ENCODE data around the gene PPIL6.
A peak's percentile ranks its signal among the peaks of the same experiment; 100 is the strongest.

PPIL6 gene

DNA sequence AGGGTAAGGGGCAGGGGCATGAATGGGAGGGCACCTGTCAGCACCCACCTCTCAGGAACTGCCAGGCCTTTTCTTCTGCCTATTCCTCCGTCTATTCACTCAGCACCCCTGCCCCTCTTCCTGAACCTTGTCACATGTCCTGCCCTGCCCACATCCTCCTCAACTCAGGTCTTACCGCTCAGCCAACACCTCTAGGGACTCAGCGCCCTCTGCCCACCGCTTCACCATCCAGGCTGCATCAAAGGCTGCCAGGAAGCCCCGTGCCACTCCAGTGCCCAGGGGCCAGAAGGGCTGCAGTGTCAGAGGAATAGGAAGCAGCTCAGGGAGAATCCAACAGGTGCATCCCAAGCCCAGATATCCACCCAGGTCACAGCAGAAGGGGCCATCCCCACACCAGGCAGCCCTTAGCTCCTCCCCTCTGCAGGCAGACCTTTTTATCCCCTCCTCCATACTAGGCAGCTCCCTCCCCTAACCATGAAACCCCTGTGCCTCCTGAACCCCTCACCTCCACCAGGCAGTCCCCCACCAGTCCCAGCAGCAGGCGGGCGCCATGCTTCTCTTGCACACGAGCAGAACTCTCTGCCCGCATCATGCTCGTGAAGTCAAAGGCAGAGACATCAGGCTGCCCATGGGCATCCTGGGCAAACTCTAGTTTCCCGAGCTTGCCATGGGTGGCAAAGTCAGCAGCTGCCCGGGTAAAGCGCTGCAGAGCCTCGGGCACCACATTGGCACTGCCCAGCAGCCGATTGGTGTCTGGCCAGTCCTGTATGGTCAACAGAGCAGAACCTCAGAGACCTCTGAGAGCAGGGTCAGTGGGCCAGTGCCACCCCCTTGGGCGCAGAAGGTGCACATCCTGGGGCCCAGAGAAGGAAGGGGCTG is 9.6 kb upstream of the PPIL6 start:
- DNase-seq (ENCODE audit: low read depth in 3 of 3, low spot score in 1 of 3) = no peak

DNA sequence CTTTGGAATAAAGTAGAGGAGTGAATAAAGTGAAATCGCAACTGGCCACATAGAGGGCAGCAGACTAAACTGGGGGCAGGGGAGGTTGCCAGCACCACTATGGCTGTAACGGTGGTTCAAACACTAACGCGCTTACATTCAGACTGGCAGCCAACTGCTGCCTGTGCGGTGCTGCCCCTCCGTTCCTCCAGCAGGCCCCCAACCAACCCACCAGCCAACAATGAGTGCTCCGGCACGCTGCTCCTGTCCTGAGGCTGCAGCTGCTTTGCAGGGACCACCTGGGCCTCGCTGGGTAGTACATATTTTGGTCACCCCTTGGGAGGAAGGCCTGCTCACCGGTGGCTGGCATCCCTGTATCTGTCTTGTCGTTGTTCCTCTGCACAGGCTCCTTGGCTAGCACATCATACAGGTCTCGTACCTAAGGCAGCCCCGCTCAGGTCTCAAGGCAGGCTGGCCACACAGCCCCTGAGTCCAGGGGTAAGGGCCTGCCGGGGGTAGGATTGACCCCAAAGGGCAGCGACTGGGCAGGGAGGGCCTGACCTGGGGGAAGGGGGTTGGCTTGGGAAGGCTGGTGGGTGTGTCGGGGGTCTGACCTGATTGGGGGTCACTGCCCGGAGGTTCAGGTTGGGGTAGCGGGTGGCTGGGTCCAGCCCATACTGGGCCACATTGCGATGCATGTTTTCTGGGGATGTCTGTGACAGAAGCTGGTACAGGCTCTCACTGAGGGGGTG is 8.8 kb upstream of the PPIL6 start:
- no peak for DNase-seq (ENCODE audit: low read depth in 3 of 3, low spot score in 1 of 3)

DNA sequence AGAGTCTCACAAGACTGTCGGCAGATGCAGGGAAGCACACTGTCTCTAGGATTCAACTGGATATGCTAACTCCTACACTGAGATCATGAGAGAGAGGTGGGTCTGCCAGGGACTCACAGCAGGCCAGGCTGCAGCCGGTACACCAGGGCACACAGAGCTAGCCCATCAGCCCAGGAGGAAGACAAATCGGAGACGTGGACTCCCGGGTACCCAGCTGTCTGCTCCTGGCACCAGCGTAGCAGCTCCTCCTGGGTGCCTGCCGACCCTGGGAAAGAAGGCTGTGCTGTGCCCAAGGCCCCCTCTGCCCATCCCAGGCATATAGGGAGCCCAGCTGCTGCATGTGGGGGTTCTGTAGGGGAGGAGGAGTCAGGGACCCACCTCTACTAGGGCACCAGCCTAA is 8.2 kb upstream of the PPIL6 start:
- DNase-seq (ENCODE audit: low read depth in 3 of 3, low spot score in 1 of 3) = no peak

DNA sequence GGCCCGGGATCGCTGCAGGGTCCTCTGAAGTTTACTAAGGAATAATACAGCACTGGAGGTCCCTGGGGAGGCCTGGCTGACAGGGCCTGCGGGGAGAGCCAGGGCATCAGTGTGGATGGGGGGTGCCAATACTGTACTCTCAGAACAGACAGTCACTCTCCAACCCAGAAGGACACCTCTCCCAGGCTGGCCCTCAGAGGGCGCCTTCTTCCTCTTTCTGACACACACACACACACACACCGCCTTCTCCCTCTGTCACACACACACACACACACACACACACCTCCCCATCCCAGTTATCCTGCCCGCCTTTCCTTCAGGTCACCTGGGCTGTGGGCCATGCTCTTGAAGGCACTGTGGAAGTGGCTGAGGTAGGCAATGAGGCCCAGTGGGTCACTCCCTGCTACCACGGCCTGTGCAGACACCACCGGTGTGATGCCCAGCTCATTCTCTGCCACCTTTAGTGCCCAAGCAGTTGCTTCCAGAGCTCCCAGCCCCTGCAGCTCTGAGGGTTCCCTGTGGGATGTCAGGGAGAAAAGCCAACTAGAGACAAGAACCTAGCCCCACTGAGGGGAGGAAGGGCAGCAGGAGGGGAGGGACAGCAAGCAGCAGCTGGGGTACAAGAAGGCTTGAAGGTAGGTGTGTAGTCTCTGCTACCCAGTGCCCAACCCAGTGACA is 7.6 kb upstream of the PPIL6 start:
- no peak for DNase-seq (ENCODE audit: low read depth in 3 of 3, low spot score in 1 of 3)

DNA sequence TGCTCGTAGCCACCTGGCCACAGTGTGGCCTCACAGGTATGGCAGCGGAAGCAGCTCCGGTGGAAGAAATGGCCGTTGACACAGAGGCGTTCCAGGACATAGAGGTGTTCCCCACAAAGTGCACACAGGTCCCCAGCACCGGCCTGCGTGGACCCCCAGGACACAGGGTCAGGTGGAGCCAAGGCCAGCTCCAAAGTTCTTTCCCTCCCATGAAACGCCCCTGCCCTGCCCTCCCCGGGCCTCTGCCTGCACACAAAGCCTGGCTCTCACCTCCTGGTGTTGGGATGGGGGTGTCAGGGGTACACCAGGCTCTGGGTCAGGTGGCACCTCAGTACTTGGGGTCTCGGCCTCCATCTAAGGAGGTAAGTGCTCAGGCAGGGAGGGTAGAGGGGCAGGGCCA is 6.7 kb upstream of the PPIL6 start:
- no peak for DNase-seq (ENCODE audit: low read depth in 3 of 3, low spot score in 1 of 3)

DNA sequence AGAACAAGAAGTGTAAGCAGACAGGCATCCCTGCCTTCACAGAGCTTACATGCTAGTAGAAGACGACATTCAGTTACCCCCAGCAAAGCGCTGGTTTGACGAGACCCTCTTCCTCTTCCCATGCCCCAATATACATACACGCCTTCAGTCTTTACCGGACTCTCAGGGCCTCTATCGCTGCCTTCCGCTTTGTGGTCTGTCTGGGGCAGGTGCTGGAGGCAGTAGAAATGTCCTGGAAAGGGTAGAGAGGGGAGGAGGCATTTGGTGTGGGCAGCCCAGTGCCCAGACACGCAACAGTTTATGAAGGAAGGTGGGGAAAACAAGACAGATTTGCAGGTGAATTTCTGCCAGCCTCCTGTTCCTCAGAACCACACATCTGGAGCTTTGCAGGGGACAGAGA is 6.1 kb upstream of the PPIL6 start:
- DNase-seq (ENCODE audit: low read depth in 3 of 3, low spot score in 1 of 3) = no peak

DNA sequence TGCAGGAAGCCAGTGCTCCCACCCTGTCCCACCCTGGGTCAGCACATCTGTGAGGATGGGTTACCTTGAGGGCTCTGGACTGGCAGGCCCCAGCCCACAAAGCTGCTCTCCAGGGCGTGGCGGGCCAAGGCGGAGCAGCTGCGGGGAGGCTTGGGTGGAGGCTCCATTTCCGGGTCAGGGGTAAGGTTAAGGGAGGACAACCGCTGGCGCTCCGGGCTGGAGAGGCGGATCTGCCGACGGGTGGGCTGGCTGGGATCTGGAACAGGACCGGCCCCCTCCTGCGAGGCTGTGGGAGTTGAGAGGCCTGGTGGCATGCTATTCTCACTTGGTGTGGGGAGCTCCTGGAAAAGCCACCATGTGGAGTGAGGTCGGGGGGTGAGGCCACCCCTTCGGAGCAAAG is 5.6 kb upstream of the PPIL6 start:
- no peak for DNase-seq (ENCODE audit: low read depth in 3 of 3, low spot score in 1 of 3)

DNA sequence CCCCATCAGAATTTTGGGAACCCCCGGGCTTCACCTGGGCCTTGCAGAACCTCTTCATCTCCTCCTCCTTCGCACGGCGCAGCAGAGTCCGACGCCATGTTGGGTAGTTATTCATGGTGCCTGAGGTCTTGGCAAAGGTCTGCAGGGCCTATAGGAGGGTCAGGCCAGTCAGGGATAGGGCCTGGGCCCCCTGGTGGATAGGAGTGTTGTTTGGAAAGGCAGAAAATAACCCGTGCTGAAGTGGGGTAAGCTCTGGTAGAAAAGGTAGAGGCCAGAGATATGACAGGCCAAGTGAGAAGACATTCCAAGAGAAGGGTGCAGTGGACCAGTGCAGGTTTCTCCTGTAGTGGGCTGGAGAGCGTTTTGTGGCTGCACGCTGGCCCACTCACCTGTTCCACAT is 5.0 kb upstream of the PPIL6 start:
- DNase-seq (ENCODE audit: low read depth in 3 of 3, low spot score in 1 of 3) = no peak

DNA sequence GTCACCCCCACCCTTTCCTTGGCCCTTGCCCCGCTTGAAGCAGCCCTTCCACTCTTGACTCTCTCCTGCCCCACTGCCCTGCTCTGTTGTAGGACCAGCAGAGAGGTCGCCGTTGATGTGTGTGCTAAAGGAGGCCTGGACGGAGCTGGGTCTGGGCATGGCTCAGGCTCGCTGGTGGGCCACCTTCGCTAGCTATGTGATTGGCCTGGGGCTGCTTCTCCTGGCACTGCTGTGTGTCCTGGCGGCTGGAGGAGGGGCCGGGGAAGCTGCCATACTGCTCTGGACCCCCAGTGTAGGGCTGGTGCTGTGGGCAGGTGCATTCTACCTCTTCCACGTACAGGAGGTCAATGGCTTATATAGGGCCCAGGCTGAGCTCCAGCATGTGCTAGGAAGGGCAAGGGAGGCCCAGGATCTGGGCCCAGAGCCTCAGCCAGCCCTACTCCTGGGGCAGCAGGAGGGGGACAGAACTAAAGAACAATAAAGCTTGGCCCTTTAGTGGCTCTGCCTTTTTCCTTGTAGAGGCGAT is 3.1 kb upstream of the PPIL6 start:
- DNase-seq (ENCODE audit: low read depth in 3 of 3, low spot score in 1 of 3) = no peak

DNA sequence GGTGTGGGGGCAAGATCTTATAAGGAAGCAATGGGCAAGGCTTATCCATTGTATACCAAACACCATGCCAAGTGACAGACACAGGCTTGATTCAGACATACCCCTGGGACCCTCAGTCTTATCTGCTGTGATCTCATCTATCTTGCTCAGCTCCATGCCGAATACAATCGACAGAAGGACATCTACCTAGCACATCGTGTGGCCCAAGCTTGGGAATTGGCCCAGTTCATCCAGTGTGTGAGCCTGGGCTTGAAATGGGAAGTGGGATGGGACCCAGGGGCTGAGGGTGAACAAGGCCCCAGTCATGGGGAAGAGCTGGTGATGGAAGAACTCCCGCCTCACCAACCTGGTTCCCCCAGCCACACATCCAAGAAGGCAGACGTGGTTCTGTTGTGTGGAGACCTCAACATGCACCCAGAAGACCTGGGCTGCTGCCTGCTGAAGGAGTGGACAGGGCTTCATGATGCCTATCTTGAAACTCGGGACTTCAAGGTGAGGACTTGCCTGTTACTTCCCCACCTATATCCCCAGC is 2.0 kb upstream of the PPIL6 start:
- DNase-seq (ENCODE audit: low read depth in 3 of 3, low spot score in 1 of 3) = no peak

DNA sequence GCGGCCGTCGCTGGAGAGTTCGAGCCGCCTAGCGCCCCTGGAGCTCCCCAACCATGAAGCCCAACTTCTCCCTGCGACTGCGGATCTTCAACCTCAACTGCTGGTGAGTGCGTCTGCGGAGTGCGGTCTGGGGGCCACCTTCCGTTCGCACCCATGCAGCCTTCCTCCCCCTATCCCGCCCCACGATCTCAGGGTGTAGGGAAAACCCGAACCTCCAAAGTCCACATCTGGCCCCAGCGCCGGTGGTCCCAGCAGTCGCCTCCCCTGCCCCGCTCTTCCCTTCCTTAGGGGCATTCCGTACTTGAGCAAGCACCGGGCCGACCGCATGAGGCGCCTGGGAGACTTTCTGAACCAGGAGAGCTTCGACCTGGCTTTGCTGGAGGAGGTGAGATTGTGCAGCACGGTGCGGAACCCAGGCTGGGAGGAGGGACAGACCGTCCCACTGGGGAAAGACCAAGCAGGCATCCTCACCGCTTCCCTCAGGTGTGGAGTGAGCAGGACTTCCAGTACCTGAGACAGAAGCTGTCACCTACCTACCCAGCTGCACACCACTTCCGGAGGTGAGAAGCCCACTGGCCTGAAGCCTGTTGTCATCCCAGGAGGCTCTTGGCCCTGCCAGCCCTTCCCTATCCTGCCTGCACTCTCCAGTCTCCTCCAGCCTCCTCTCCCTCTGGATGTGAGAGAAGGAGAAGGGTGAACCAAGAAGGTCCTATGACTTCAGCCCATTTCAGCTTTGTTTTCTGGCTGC is 815 bp upstream of the PPIL6 start:
- peak in 1 of 3 donors; percentile 29 for DNase-seq (ENCODE audit: low read depth in 3 of 3, low spot score in 1 of 3)

DNA sequence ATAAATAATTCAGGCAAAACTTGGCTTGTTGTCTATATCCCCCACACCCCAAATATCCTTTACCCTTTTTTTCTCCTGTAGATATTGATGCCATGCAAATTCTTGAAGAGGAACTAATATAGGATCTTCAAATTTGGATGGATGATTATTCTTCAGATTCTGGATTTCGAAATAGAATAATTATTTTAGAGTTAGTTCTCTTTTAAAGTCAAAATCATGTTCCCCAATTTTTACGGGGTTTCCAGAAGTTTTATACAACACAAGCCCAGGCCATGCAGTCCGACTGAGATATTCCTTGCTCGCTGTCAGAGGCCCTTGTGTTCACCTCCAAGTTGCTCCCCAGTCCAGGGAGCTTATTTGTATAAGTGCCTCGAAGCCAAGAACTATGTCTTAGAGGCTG is 4.4 kb downstream of the PPIL6 start:
- no peak for DNase-seq (ENCODE audit: low read depth in 3 of 3, low spot score in 1 of 3)

DNA sequence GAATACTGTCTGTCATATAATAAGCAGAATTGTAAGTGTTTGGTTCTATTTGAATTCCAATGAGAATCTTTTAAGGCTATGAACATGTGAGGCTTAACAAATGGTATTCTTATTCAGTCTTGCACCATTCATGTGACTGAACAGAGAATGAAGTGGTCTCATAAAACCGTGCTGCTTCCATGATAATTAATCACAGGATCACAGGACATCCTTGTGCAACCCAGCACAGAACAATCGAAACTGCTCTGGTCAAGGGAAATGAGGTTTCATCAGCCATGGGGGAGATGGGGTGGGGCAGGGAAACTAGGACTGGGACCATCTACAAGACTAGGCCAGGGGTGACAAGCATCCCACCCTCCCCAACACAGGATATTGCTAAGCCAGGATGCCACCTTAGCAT is 6.0 kb downstream of the PPIL6 start:
- DNase-seq (ENCODE audit: low read depth in 3 of 3, low spot score in 1 of 3) = no peak

DNA sequence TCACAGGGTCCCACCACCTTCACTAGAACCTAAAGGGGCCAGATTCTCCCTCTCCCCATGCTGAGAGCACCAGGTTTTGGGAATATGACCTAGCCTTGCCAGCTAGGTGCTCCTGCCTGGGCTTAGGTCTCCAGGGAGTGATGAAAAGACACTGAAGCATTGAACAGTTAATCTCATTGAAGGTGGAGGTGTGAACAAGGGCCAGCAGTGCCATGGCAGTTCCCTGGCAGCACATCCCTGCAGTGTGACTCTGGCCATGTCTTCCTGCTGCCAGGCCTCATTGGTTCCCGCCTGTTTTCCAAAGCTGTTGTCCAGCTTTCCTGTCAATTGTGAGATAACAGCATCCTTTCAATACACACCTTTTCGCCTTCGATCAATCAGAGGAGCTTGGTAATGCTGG is 10.9 kb downstream of the PPIL6 start:
- DNase-seq (ENCODE audit: low read depth in 3 of 3, low spot score in 1 of 3) = no peak

DNA sequence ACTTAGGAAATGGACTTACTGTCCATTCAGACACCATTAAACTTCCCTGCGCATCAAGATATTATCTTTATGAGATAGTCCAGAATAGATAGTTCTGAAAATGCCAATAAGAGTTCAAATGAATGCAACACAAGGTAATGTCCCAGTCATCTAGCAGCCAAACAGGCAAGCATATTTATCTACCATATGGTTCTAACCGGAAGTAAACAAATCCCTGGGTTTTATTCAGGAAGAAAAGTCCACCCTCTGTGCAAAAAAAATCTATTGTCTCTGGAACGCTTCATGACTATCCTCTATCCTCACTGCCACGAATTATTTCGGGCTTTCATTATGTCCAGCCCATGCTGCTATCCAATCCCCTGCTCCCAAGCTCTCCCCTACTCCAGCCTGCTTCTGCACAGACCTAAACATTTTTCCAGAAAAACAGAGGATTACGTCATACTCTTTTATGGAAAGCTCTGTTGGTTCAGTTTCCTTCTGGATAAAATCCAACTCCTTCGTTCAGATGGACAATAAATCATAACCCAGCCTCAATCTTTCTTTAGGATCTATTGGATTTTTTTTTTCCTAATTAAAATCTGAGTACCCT is 11.4 kb downstream of the PPIL6 start:
- DNase-seq (ENCODE audit: low read depth in 3 of 3, low spot score in 1 of 3) = no peak

DNA sequence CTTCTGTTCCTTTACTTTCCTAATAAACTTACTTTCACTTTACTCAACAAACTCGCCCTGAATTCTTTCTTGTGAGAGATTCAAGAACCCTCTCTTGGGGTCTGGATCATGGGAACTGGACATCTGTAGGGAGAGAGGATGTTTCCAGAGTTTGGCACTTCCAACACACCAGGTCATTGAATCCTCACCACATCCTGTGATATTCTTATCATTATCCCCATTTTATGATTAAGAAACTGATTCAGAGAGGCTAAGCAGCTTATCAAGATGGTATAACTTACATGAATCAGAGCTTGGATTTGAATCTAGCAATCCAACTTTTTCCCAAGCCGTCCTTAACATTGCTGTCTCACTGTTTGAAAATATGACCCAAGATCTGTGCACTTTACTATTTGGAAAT is 15.5 kb downstream of the PPIL6 start:
- no peak for DNase-seq (ENCODE audit: low read depth in 3 of 3, low spot score in 1 of 3)

DNA sequence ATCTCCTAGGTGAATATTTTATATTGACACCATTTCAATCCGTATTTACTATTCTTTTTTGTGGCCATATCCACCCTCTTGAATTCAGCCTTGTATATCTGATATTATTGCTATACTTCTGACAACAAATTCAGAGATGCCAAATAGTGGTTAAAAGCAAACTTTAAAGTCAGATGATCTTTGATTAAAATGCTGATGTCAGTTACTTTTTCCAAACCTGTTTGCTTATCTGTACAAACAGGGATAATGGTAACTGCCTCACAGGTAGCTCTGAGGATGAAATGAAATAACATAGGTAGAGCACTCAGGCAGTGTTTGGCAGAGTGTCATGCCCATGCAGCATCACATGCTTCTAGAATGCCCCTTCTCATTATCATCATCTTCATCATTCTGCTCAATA is 19.2 kb downstream of the PPIL6 start:
- DNase-seq (ENCODE audit: low read depth in 3 of 3, low spot score in 1 of 3) = no peak

DNA sequence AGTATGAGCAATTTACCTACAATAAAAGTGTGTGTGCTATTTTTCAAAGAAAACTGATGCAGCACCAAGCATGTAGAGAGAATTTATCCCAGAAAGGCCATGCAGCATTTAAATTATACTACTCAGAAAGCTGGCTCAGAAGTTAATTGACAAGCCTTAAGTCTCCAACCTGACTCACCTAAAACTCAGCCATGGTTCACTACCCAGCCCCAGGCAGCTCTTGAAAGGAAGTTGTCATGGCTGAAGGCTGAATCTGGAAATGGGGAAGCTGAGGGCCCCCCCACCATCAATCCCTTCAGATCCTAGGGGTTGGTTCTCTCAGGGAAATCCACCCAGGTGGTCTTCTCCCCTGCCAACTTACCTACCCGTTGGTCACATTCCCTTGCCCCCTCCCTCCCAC is 19.7 kb downstream of the PPIL6 start:
- no peak for DNase-seq (ENCODE audit: low read depth in 3 of 3, low spot score in 1 of 3)

DNA sequence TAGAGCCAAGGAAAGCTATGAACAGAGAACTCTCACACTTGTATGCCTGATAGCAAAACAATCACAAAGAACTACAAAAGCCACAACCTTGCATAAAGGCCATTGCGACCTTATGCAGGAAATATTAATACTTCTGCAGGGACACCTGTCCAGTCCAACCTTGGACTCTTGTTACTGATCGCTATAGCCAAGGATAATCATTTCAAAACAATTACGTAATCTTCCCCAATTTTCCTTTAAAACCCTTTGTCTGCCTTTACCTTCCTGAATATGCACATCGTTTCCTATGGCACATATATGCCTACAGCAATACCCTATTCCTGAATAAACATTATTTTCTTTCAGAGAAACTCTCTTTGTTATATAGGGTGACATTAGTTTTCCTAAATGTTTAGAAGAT is 22.8 kb downstream of the PPIL6 start:
- no peak for DNase-seq (ENCODE audit: low read depth in 3 of 3, low spot score in 1 of 3)

DNA sequence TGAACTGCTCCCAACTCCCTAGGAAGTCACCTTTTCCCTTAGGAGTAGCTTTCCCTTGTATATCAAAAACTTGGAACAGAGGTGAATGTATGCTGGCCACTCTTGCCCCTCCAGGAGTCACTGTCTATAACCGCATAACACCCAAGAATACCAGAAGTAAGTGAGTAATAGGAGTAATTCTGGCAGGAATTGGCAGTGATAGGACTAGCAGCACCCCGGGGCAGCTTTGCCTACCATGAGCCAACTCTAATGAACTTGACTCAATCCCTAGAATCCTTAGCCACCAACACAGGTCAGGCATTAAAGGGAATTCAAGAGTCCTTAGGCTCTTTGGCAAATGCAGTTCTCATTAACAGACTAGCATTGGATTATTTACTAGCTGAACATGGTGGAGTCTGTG is 29.4 kb downstream of the PPIL6 start:
- no peak for DNase-seq (ENCODE audit: low read depth in 3 of 3, low spot score in 1 of 3)

DNA sequence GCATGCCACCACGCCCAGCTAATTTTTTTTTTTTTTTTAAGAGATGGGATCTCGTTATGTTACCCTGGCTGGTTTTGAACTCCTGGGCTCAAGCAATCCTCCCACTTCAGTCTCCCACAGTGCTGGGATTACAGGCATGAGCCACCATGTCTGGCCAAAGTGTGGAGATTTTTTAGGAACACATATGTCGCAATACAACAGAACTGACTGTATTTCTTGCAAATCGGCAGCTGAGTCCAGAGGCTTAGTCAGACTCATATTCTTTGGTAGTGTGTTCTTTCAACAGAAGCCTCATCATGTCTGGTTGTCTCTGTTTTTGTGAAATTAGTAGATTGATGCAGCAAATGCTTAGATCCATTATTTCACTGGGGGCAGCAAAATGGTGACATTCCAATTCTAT is 34.2 kb downstream of the PPIL6 start:
- DNase-seq (ENCODE audit: low read depth in 3 of 3, low spot score in 1 of 3) = no peak

Measured in stimulated activated CD4-positive, alpha-beta T cell treated with anti-CD3 and anti-CD28 coated beads, TNF-alpha, amount 100 ng/mL, for 1 hour (primary cell).